H1 (cell line): ENCODE measurements around the gene FOXD4L1. TPM values are rescaled to one million over a fixed set of nuclear protein-coding genes. Genes with fewer than 3 reads are reported as not detected.
"Not testable (repeated sequence)": the region's sequence is repeated elsewhere in the genome, so short reads cannot be mapped to it uniquely, and the experiment has no call there.

Source experiments
- CTCF ChIA-PET: fragments of 300-600 bp; sonication (Branson Sonifier 250); formaldehyde crosslinking; loops from one replicate; lab custom pipeline; 2021; ENCODE audit not compliant: partially characterized antibody; lab: Charles Lee
- POLR2A ChIA-PET: fragments of 300-600 bp; sonication (Branson Sonifier 250); formaldehyde crosslinking; loops from one replicate; lab custom pipeline; 2021; ENCODE audit warnings: inconsistent platforms; ENCODE audit not compliant: partially characterized antibody; lab: Charles Lee
- DNase-seq, 2 experiments: peaks; one replicate each; pipeline versions ENCODE4 v3.0.0 to v3.0.0-alpha.2; 2010 to 2022; ENCODE audit warnings: low spot score in 2 of 2, low read depth in 1 of 2, mixed read lengths in 1 of 2
- FAIRE-seq: peaks from 2 replicates; lab custom pipeline; 2011; peaks lifted over from hg19 to GRCh38; lab: Jason Lieb, UNC
- H2AFZ ChIP-seq: 2 replicates; pipeline ENCODE4 v1.8.1; 2012; ENCODE audit warnings: low read length, inconsistent platforms
- H2AK5ac ChIP-seq: 2 replicates; pipeline ENCODE4 v1.6.1; 2013; ENCODE audit warnings: low read depth, low read length
- H2BK120ac ChIP-seq: replicated peaks from 2 replicates; pipeline ENCODE3; 2013; ENCODE audit warnings: low read depth, low read length, inconsistent platforms
- H2BK12ac ChIP-seq: 2 replicates; pipeline ENCODE4 v1.6.1; 2013; ENCODE audit warnings: low read depth, low read length
- H2BK15ac ChIP-seq: 2 replicates; pipeline ENCODE4 v1.6.1; 2013; ENCODE audit warnings: low read length
- H2BK20ac ChIP-seq: 2 replicates; pipeline ENCODE4 v1.6.1; 2013; ENCODE audit warnings: low read length
- H2BK5ac ChIP-seq: 2 replicates; pipeline ENCODE4 v1.6.1; 2013; ENCODE audit warnings: low read depth, low read length
- H3K14ac ChIP-seq: 2 replicates; pipeline ENCODE4 v1.6.1; 2013; ENCODE audit warnings: inconsistent platforms; ENCODE audit not compliant: insufficient read length
- H3K18ac ChIP-seq: 2 replicates; pipeline ENCODE4 v1.6.1; 2013; ENCODE audit warnings: low read length; ENCODE audit errors: extremely low read depth
- H3K23ac ChIP-seq: 2 replicates; pipeline ENCODE4 v1.6.1; 2013; ENCODE audit warnings: inconsistent platforms; ENCODE audit not compliant: insufficient read length
- H3K23me2 ChIP-seq: 2 replicates; pipeline ENCODE4 v1.6.1; 2013; ENCODE audit warnings: low read depth, low read length
- H3K27ac ChIP-seq: 2 replicates; pipeline ENCODE4 v1.6.1; 2011; ENCODE audit warnings: low read depth, low read length, inconsistent platforms
- H3K27me3 ChIP-seq, 4 experiments: replicated peaks in 1 of 4; 1 replicate in 1 of 4; 2 replicates in 3 of 4; pipeline versions ENCODE4 v1.6.1 to v1.8.1; 2011 to 2013; ENCODE audit warnings: low read length in 3 of 4, mild to moderate bottlenecking in 3 of 4, inconsistent platforms in 2 of 4, mixed read lengths in 2 of 4, moderate library complexity in 1 of 4; ENCODE audit not compliant: control insufficient read depth in 3 of 4, insufficient read depth in 3 of 4; ENCODE audit errors: extremely low read depth in 1 of 4
- H3K36me3 ChIP-seq, 4 experiments: 2 replicates each; pipeline versions ENCODE4 v1.6.1 to v1.8.1; 2011 to 2013; ENCODE audit warnings: mild to moderate bottlenecking in 4 of 4, low read length in 3 of 4, moderate library complexity in 2 of 4, control low read depth in 1 of 4, inconsistent platforms in 1 of 4; ENCODE audit not compliant: insufficient read depth in 4 of 4, control insufficient read depth in 2 of 4
- H3K4ac ChIP-seq: replicated peaks from 2 replicates; pipeline ENCODE3; 2013; ENCODE audit warnings: low read length, low read depth, mixed read lengths, inconsistent platforms; ENCODE audit not compliant: insufficient read length
- H3K4me1 ChIP-seq, 4 experiments: replicated peaks in 1 of 4; 1 replicate in 1 of 4; 2 replicates in 3 of 4; pipeline versions ENCODE4 v1.6.1 to v1.8.1; 2011 to 2013; ENCODE audit warnings: low read length in 3 of 4, inconsistent platforms in 2 of 4, mixed read lengths in 1 of 4; ENCODE audit not compliant: insufficient read depth in 4 of 4, control insufficient read depth in 3 of 4
- H3K4me2 ChIP-seq, 2 experiments: 2 replicates each; pipeline versions ENCODE4 v1.6.1 to v1.8.1; 2011 to 2013; ENCODE audit warnings: low read depth in 2 of 2, low read length in 2 of 2, control low read depth in 1 of 2, inconsistent platforms in 1 of 2, mild to moderate bottlenecking in 1 of 2; ENCODE audit not compliant: insufficient read depth in 1 of 2
- H3K4me3 ChIP-seq, 4 experiments: fragments of 200-600, 300-600 bp in 1 of 4; sonication (generic), shearing (Covaris generic), sonication (Bioruptor Twin) in 1 of 4; 2 replicates each; pipeline versions ENCODE4 v1.5.1 to v1.8.1; 2011 to 2016; ENCODE audit warnings: low read length in 4 of 4, low read depth in 3 of 4, control low read depth in 2 of 4, inconsistent platforms in 2 of 4, mild to moderate bottlenecking in 2 of 4, mixed read lengths in 1 of 4, moderate library complexity in 1 of 4; ENCODE audit not compliant: insufficient read depth in 2 of 4; ENCODE audit errors: extremely low read depth in 1 of 4
- H3K56ac ChIP-seq: replicated peaks from 2 replicates; pipeline ENCODE3; 2013; ENCODE audit warnings: low read depth, mild to moderate bottlenecking, mixed read lengths, low read length, inconsistent platforms; ENCODE audit not compliant: insufficient read length
- H3K79me1 ChIP-seq: 2 replicates; pipeline ENCODE4 v1.6.1; 2013; ENCODE audit warnings: low read depth, low read length, control low read depth
- H3K79me2 ChIP-seq, 2 experiments: 2 replicates each; pipeline versions ENCODE4 v1.6.1 to v1.8.1; 2012 to 2013; ENCODE audit warnings: low read length in 2 of 2, mild to moderate bottlenecking in 2 of 2, inconsistent platforms in 1 of 2; ENCODE audit not compliant: insufficient read depth in 2 of 2, control insufficient read depth in 1 of 2
- H3K9ac ChIP-seq, 4 experiments: replicated peaks in 1 of 4; 1 replicate in 1 of 4; 2 replicates in 3 of 4; pipeline versions ENCODE4 v1.6.1 to v1.8.1; 2011 to 2013; ENCODE audit warnings: low read depth in 3 of 4, low read length in 3 of 4, control low read depth in 2 of 4, mild to moderate bottlenecking in 2 of 4, moderate library complexity in 2 of 4, inconsistent platforms in 1 of 4; ENCODE audit errors: extremely low read depth in 1 of 4
- H3K9me3 ChIP-seq, 2 experiments: 2 replicates each; pipeline versions ENCODE4 v1.6.1 to v1.8.1; 2012 to 2013; ENCODE audit warnings: mild to moderate bottlenecking in 2 of 2, moderate library complexity in 2 of 2, control low read depth in 1 of 2, inconsistent platforms in 1 of 2, low read depth in 1 of 2, low read length in 1 of 2, mixed read lengths in 1 of 2; ENCODE audit not compliant: insufficient read depth in 2 of 2
- H4K20me1 ChIP-seq, 2 experiments: replicated peaks in 1 of 2; 2 replicates each; pipeline versions ENCODE3 to v1.8.1; 2011 to 2013; ENCODE audit warnings: inconsistent platforms in 2 of 2, low read length in 2 of 2, mild to moderate bottlenecking in 1 of 2; ENCODE audit not compliant: insufficient read depth in 2 of 2, control insufficient read depth in 1 of 2
- H4K5ac ChIP-seq: 2 replicates; pipeline ENCODE4 v1.6.1; 2013; ENCODE audit warnings: low read length, low read depth, mixed read lengths, inconsistent platforms; ENCODE audit not compliant: insufficient read length
- H4K8ac ChIP-seq: 2 replicates; pipeline ENCODE4 v1.8.0; 2013; ENCODE audit warnings: mild to moderate bottlenecking, moderate library complexity, low read length, inconsistent platforms; ENCODE audit not compliant: insufficient read depth; ENCODE audit errors: extremely low read depth
- H4K91ac ChIP-seq: replicated peaks from 2 replicates; pipeline ENCODE3; 2013; ENCODE audit warnings: low read length, mixed read lengths, inconsistent platforms; ENCODE audit not compliant: insufficient read length
- EZH2 ChIP-seq: fragments of 200-600 bp; sonication (generic); IDR thresholded peaks from 2 replicates; pipeline ENCODE4 v1.7.1; 2012; ENCODE audit warnings: low read depth, mild to moderate bottlenecking, moderate library complexity, low read length, inconsistent platforms; ENCODE audit not compliant: severe bottlenecking
- SUZ12 ChIP-seq: fragments of 200-600 bp; sonication (generic); IDR thresholded peaks from 2 replicates; pipeline ENCODE4 v1.6.1; 2012; ENCODE audit warnings: mild to moderate bottlenecking, inconsistent platforms, low read length, moderate library complexity, mixed read lengths
- WGBS, 2 experiments: shearing (Covaris generic) in 1 of 2; methylation state at CpG; one replicate each; pipeline versions ENCODE4 v1.1.6 to v1.1.7; 2013 to 2015; ENCODE audit warnings: low lambda C conversion rate in 2 of 2, mixed read lengths in 2 of 2, inconsistent platforms in 1 of 2, low coverage in 1 of 2, missing lambda C conversion rate in 1 of 2; ENCODE audit not compliant: insufficient replicate concordance in 2 of 2, insufficient coverage in 1 of 2, insufficient read length in 1 of 2; ENCODE audit errors: extremely low coverage in 1 of 2, missing lambda C conversion rate in 1 of 2; 5-methylcytosine and 5-hydroxymethylcytosine counted together
- polyA plus RNA-seq, 7 experiments: library from polyadenylated mRNA; depleted of rRNA in 3 of 7; stranded (reverse) in 5 of 7; unstranded in 2 of 7; fragments of >200 nt in 5 of 7; fragments of 200-250 nt in 2 of 7; gene quantifications; 1 replicate in 5 of 7; 2 replicates in 1 of 7; 4 replicates in 1 of 7; pipeline versions ENCODE4 v1.2.1 to v1.2.3, GENCODE V29; 2011 to 2013; ENCODE audit warnings: missing spikeins in 2 of 7, mixed read lengths in 2 of 7
- total RNA-seq: library from RNA; stranded (reverse); fragmentation: NEBNext Ultra II Directional; extraction: Animal tissue kit (Norgen Biotek cat#: 25700); gene quantifications from 2 replicates; pipeline ENCODE4 v1.2.1, GENCODE V29; 2021

FOXD4L1 gene
- total and polyA plus RNA-seq, 2 of the 8 experiments (the other 6 are each of a cell fraction or from before 2014, with no cell fraction given) = not detected

DNA sequence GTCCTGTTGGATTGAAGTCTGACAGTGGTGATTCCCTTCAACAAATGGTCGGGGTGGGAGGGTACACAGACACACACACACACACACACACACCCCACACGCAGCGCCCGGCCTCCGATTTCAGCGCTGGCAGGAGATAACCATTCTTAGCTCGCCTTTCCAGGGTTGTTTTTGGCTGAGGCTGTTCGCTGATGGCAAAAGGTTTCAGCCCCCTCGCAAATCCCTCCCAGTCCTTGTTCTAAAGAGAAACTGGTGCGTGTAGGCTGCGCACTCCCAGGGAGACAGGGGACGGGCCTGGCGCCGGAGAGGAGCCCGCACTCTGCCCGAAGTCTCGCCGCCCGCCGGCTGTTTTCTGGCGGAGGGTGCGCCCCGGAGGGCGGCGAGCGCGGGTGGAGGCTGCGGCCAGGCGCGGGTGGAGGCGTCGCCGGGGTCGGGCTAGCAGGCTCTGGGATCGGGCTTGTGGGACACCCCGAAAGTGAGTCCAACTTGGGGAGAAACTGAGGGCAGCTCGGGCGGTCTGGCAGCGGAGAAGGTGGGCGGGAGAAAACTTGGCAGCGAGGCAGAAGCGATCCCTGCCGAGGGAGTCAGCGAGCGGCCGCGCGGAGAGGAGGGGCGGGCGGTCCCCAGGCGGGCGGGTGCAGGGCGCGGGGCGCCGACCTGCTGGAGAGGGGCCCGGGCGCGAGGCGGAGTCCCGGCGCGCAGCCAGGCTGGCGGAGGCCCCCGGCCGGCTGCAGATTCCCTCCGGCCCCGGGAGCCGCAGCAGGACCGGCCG lies 42.9 kb downstream of the FOXD4L1 start:
- not testable (repeated sequence) for H3K23me2 ChIP-seq, DNase-seq, H2BK120ac ChIP-seq, H3K23ac ChIP-seq, H3K4ac ChIP-seq, FAIRE-seq, H4K20me1 ChIP-seq, H3K79me1 ChIP-seq, H2AFZ ChIP-seq, H2BK15ac ChIP-seq, H3K56ac ChIP-seq
- peak; percentile 72 for TF ChIP-seq EZH2
- peak; percentile 19 for TF ChIP-seq SUZ12
- TF ChIP-seq, all 59 proteins: peak for 2; not testable (repeated sequence) for 57
- H3K79me2 ChIP-seq, H2BK20ac ChIP-seq, H3K14ac ChIP-seq, H3K36me3 ChIP-seq, POLR2A ChIA-PET, H3K27ac ChIP-seq, H3K4me1 ChIP-seq, H3K9me3 ChIP-seq, H2BK5ac ChIP-seq, H4K5ac ChIP-seq, H2AK5ac ChIP-seq, H4K91ac ChIP-seq, H3K18ac ChIP-seq, H2BK12ac ChIP-seq, CTCF ChIA-PET, H3K9ac ChIP-seq, H4K8ac ChIP-seq: not testable (repeated sequence)
- H3K4me2 ChIP-seq = peak overlapping the region; percentile 58 to 82
- peaks cover 8 to 30% (median 22%) of the 10 kb centered on the region in 4 experiments; a peak in 6 of 7 replicates for H3K27me3 ChIP-seq
- WGBS, 2 experiments = 1% methylated on average over 19 of the region's 71 CpGs; no CpG with 5 or more reads in 1 of the 2 experiments
- peak overlapping the region; percentile 14 to 59 (median 28); a peak in 7 of 8 replicates for H3K4me3 ChIP-seq
